Mesenchymal stem cell (in vitro differentiated cells and primary cell): ENCODE results near the gene IFNE.

ENCODE experiments used
- DNase-seq: peaks from one replicate; pipeline ENCODE4 v3.0.0-alpha.2; 2013
- H2AFZ ChIP-seq: one replicate; pipeline ENCODE4 v1.6.1; 2013; ENCODE audit warnings: low read depth, mild to moderate bottlenecking, control low read depth, inconsistent platforms, low read length, moderate library complexity
- H2AK5ac ChIP-seq: 2 replicates; pipeline ENCODE4 v1.6.1; 2013; ENCODE audit warnings: low read length, moderate library complexity, mild to moderate bottlenecking, inconsistent platforms; ENCODE audit not compliant: severe bottlenecking
- H2BK120ac ChIP-seq: one replicate; pipeline ENCODE4 v1.6.1; 2013; ENCODE audit warnings: low read depth, mild to moderate bottlenecking, inconsistent platforms, low read length, moderate library complexity
- H2BK12ac ChIP-seq, 2 experiments: one replicate each; pipeline ENCODE4 v1.6.1; 2013; ENCODE audit warnings: inconsistent platforms in 2 of 2, low read length in 2 of 2, mild to moderate bottlenecking in 2 of 2, moderate library complexity in 2 of 2, control low read depth in 1 of 2
- H2BK15ac ChIP-seq: one replicate; pipeline ENCODE4 v1.6.1; 2013; ENCODE audit warnings: mild to moderate bottlenecking, low read depth, inconsistent platforms; ENCODE audit not compliant: poor library complexity, severe bottlenecking
- H2BK5ac ChIP-seq: 2 replicates; pipeline ENCODE4 v1.6.1; 2013; ENCODE audit warnings: low read depth, mild to moderate bottlenecking, low read length, control low read depth, inconsistent platforms; ENCODE audit not compliant: poor library complexity, severe bottlenecking
- H3K14ac ChIP-seq, 2 experiments: one replicate each; pipeline ENCODE4 v1.6.1; 2013; ENCODE audit warnings: inconsistent platforms in 2 of 2, low read length in 2 of 2, control low read depth in 1 of 2, mild to moderate bottlenecking in 1 of 2, moderate library complexity in 1 of 2
- H3K18ac ChIP-seq, 2 experiments: one replicate each; pipeline ENCODE4 v1.6.1; 2013; ENCODE audit warnings: inconsistent platforms in 2 of 2, low read length in 2 of 2, control low read depth in 1 of 2, low read depth in 1 of 2, mild to moderate bottlenecking in 1 of 2
- H3K23ac ChIP-seq, 2 experiments: one replicate each; pipeline ENCODE4 v1.6.1; 2013; ENCODE audit warnings: inconsistent platforms in 2 of 2, low read length in 2 of 2, mild to moderate bottlenecking in 2 of 2, moderate library complexity in 2 of 2, control low read depth in 1 of 2
- H3K27ac ChIP-seq: 2 replicates; pipeline ENCODE4 v1.5.1; 2013; ENCODE audit warnings: mild to moderate bottlenecking, moderate library complexity, low read length, control low read depth, inconsistent platforms; ENCODE audit not compliant: poor library complexity, severe bottlenecking
- H3K27me3 ChIP-seq, 2 experiments: 2 replicates each; pipeline versions ENCODE4 v1.6.1 to v1.7.0; 2013; ENCODE audit warnings: low read length in 2 of 2, mild to moderate bottlenecking in 2 of 2, moderate library complexity in 2 of 2, control low read depth in 1 of 2, inconsistent platforms in 1 of 2; ENCODE audit not compliant: control insufficient read depth in 1 of 2, insufficient read depth in 1 of 2
- H3K36me3 ChIP-seq, 2 experiments: 2 replicates each; pipeline versions ENCODE4 v1.6.1 to v1.7.0; 2013; ENCODE audit warnings: low read length in 2 of 2, control low read depth in 1 of 2, inconsistent platforms in 1 of 2, low read depth in 1 of 2, mild to moderate bottlenecking in 1 of 2; ENCODE audit not compliant: insufficient read depth in 2 of 2, control insufficient read depth in 1 of 2
- H3K4ac ChIP-seq, 2 experiments: one replicate each; pipeline ENCODE4 v1.6.1; 2013; ENCODE audit warnings: inconsistent platforms in 2 of 2, low read length in 2 of 2, mild to moderate bottlenecking in 2 of 2, moderate library complexity in 2 of 2, control low read depth in 1 of 2, low read depth in 1 of 2
- H3K4me1 ChIP-seq: 2 replicates; pipeline ENCODE4 v1.6.1; 2013; ENCODE audit warnings: low read depth, low read length, control low read depth; ENCODE audit not compliant: control insufficient read depth, insufficient read depth
- H3K4me2 ChIP-seq: 2 replicates; pipeline ENCODE4 v1.6.1; 2013; ENCODE audit warnings: low read length, mild to moderate bottlenecking, inconsistent platforms; ENCODE audit not compliant: poor library complexity, severe bottlenecking
- H3K4me3 ChIP-seq, 2 experiments: 2 replicates each; pipeline versions ENCODE4 v1.5.1 to v1.7.0; 2013; ENCODE audit warnings: low read length in 2 of 2, mild to moderate bottlenecking in 2 of 2, control low read depth in 1 of 2, low read depth in 1 of 2; ENCODE audit not compliant: insufficient read depth in 1 of 2
- H3K79me1 ChIP-seq: replicated peaks from 2 replicates; pipeline ENCODE4 v1.6.1; 2013; ENCODE audit warnings: mild to moderate bottlenecking, control low read depth, low read length, inconsistent platforms; ENCODE audit not compliant: poor library complexity, severe bottlenecking
- H3K9ac ChIP-seq: 2 replicates; pipeline ENCODE4 v1.7.0; 2013; ENCODE audit warnings: mild to moderate bottlenecking, low read length, moderate library complexity
- H3K9me3 ChIP-seq: 2 replicates; pipeline ENCODE4 v1.7.0; 2013; ENCODE audit warnings: mild to moderate bottlenecking, low read length; ENCODE audit not compliant: control insufficient read depth
- H4K8ac ChIP-seq: one replicate; pipeline ENCODE4 v1.6.1; 2013; ENCODE audit warnings: inconsistent platforms, mild to moderate bottlenecking, low read length, moderate library complexity
- H4K91ac ChIP-seq: one replicate; pipeline ENCODE4 v1.6.1; 2013; ENCODE audit warnings: mild to moderate bottlenecking, low read length, inconsistent platforms
- WGBS: methylation state at CpG from one replicate; pipeline ENCODE4 v1.1.7; 2013; ENCODE audit warnings: mixed read lengths; 5-methylcytosine and 5-hydroxymethylcytosine counted together

The IFNE gene

DNA sequence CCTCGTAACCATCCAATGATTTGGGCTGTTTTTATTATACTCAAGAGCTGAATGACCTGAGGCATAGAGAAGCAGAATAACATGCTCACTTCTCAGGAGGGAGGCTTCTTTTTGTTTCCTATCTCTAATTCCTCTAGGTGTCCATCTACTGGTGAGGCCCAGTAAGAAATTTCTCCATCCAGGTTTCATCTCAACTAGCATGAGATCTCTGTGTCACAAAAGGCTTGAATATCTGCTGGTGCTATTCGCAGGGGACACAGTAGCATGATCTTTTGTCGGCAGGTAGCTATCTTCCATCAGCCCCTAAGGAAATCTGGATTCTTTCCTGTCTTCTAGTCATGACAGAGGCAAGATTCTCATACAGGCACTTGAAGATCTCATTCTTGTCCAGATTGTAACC, 8.9 kb downstream of the IFNE start:
- Histone ChIP-seq H3K4me1 (no peaks in the 10 kb centered on the region), H3K23ac (no peak overlapping the region), H2AFZ (no peak overlapping the region), H3K14ac (no peak overlapping the region), H3K36me3 (peaks cover 3 to 80% of the 10 kb centered on the region in 2 experiments), H3K4me3 (no peak overlapping the region), H2BK15ac (no peak overlapping the region), H3K18ac (no peak overlapping the region), H3K4me2 (no peak overlapping the region), H3K4ac (no peak overlapping the region), H3K27me3 (no peaks in the 10 kb centered on the region), H2AK5ac (no peak overlapping the region), H2BK120ac (no peak overlapping the region), H4K8ac (no peak overlapping the region), H3K9ac (no peak overlapping the region), H3K79me1 (no peaks in the 10 kb centered on the region), H2BK12ac (no peak overlapping the region), H2BK5ac (no peak overlapping the region), H3K27ac (no peak overlapping the region), H4K91ac (no peak overlapping the region), H3K9me3 (no peaks in the 10 kb centered on the region)
- no peak for DNase-seq
- WGBS = 96% methylated on average over 3 of the region's 3 CpGs

DNA sequence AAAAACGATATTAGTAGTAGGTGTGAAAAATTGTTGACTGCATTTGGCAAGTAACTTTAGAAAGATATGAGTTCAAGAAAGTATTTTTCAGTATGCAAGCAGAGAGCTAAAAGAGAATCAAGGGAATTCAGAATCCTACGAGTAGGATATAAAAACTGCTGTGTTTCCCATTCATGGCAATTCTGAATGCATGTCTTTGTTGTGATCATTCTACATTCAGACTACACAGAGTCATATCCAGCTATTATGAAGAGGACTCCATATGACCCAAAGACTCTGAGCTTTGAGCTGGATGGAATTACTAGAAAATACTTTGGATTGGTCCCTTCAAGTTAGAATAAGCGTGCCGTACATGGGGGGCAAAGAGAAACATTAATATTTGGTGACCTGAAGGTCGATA, 12.0 kb downstream of the IFNE start:
- no peak overlapping the region for H3K4me3 ChIP-seq
- no peak overlapping the region for H3K9ac ChIP-seq
- H3K79me1 ChIP-seq = no peaks in the 10 kb centered on the region
- H3K36me3 ChIP-seq = peaks cover 9 to 80% of the 10 kb centered on the region in 2 experiments
- no peak for DNase-seq
- no peak overlapping the region for H2BK15ac ChIP-seq
- no peak overlapping the region for H3K18ac ChIP-seq
- no peak overlapping the region for H2AK5ac ChIP-seq
- no peak overlapping the region for H3K27ac ChIP-seq
- no peaks in the 10 kb centered on the region for H3K4me1 ChIP-seq
- no peak overlapping the region for H4K91ac ChIP-seq
- H2BK5ac ChIP-seq = no peak overlapping the region
- H4K8ac ChIP-seq = no peak overlapping the region
- whole genome bisulfite sequencing = 88% methylated on average over 5 of the region's 5 CpGs
- no peak overlapping the region for H3K4me2 ChIP-seq
- H2BK12ac ChIP-seq = no peak overlapping the region
- H2AFZ ChIP-seq = no peak overlapping the region
- no peaks in the 10 kb centered on the region for H3K27me3 ChIP-seq
- no peaks in the 10 kb centered on the region for H3K9me3 ChIP-seq
- no peak overlapping the region for H3K23ac ChIP-seq
- H2BK120ac ChIP-seq = no peak overlapping the region
- H3K4ac ChIP-seq = no peak overlapping the region
- H3K14ac ChIP-seq = no peak overlapping the region

DNA sequence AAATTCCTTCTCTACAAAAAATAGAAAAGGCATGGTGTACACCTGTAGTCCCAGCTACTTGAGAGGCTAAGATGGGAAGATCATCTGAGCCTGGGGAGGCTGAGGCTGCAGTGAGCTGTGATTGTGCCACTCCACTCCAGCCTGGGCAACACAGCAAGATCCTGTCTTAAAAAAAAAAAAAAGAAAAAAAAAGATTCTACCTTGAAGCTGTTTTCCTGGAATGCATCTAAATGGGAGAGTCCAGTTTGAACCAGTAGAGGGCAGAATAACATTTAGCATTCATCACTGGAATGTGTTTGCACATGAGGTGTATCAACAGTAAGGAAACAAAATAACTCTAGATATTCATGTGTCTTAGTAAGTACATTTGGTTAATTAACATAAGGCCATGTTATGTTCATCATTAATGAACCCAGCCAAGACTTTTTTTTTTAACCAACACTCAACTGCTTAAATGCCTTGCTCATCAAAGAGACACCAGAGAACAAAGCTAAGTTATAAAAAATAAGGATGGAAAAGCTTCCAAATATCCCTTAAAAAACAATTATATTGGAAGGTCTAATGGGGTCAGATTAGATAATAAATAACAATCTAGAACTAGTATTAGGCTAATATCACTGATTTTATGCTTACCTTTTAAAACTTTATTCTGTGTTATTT, 16.1 kb downstream of the IFNE start:
- Histone ChIP-seq H4K91ac (no peak overlapping the region), H3K18ac (no peak overlapping the region), H3K4ac (no peak overlapping the region), H3K79me1 (no peaks in the 10 kb centered on the region), H2BK5ac (no peak overlapping the region), H2BK15ac (no peak overlapping the region), H2BK12ac (no peak overlapping the region), H3K4me1 (no peaks in the 10 kb centered on the region), H3K23ac (no peak overlapping the region), H3K27me3 (no peaks in the 10 kb centered on the region), H2AFZ (no peak overlapping the region), H2AK5ac (no peak overlapping the region), H4K8ac (no peak overlapping the region), H3K27ac (no peak overlapping the region), H2BK120ac (no peak overlapping the region), H3K36me3 (peaks cover 8 to 76% of the 10 kb centered on the region in 2 experiments), H3K14ac (no peak overlapping the region), H3K4me2 (no peak overlapping the region), H3K9ac (no peak overlapping the region), H3K9me3 (peaks cover 10% of the 10 kb centered on the region), H3K4me3 (no peak overlapping the region)
- DNase-seq = peak; percentile 67

DNA sequence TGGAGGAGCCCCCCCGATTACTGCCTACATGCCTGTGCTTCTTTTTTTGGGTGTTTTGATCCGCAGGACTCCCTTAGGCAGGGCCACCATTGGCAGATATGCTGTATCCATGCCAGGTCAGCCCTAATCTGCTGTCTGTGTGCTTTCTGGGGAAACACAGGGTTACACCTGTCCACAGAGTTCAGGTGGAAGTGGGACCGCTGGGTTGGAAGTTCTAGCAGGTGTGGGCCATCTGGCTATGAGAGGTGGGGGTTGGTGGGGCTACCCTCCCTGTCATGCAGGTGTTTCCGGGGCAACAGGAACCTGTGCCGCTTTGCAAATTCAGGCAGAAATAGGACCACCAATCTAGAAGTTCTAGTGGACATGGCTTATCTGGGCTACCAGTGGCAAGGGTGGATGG, 17.0 kb downstream of the IFNE start:
- Histone ChIP-seq H3K23ac (no peak overlapping the region), H2AFZ (no peak overlapping the region), H3K18ac (no peak overlapping the region), H2BK5ac (no peak overlapping the region), H3K27me3 (no peaks in the 10 kb centered on the region), H4K91ac (no peak overlapping the region), H2BK12ac (no peak overlapping the region), H2BK15ac (no peak overlapping the region), H3K4me3 (no peak overlapping the region), H4K8ac (no peak overlapping the region), H2BK120ac (no peak overlapping the region), H3K27ac (no peak overlapping the region), H3K4me1 (no peaks in the 10 kb centered on the region), H3K14ac (no peak overlapping the region), H3K79me1 (no peaks in the 10 kb centered on the region), H3K4me2 (no peak overlapping the region), H3K9ac (no peak overlapping the region), H3K36me3 (peaks cover 8 to 69% of the 10 kb centered on the region in 2 experiments), H2AK5ac (no peak overlapping the region), H3K9me3 (peaks cover 10% of the 10 kb centered on the region), H3K4ac (no peak overlapping the region)
- no peak for DNase-seq
- 92% methylated on average over 5 of the region's 5 CpGs for WGBS
